HepG2 (cell line): ENCODE data around the gene BORCS5. TPM values are rescaled to one million over a fixed set of nuclear protein-coding genes. Genes with fewer than 3 reads are reported as not detected.

Experiments
- BCL6 ChIP-seq: IDR thresholded peaks from 2 replicates; pipeline ENCODE4 v1.6.1; 2016; ENCODE audit warnings: missing genetic modification reagents, missing compliant biosample characterization
- BRCA1 ChIP-seq: sonication (generic); formaldehyde crosslinking; IDR thresholded peaks from 2 replicates; pipeline ENCODE4 v1.4.0; 2020; ENCODE audit warnings: missing genetic modification reagents
- ELF3 ChIP-seq: IDR thresholded peaks from 2 replicates; pipeline ENCODE4 v1.6.1; 2016; ENCODE audit warnings: missing genetic modification reagents, missing compliant biosample characterization
- IRX3 ChIP-seq: sonication (generic); formaldehyde crosslinking; IDR thresholded peaks from 2 replicates; pipeline ENCODE4 v1.8.1; 2023; ENCODE audit warnings: mild to moderate bottlenecking, low read depth, missing genetic modification reagents, borderline replicate concordance
- KAT7 ChIP-seq: IDR thresholded peaks from 2 replicates; pipeline ENCODE4 v1.6.1; 2018; ENCODE audit warnings: borderline replicate concordance, missing compliant biosample characterization
- KAT8 ChIP-seq: IDR thresholded peaks from 2 replicates; pipeline ENCODE4 v1.6.1; 2016; ENCODE audit warnings: missing genetic modification reagents, missing compliant biosample characterization
- POLR2AphosphoS5 ChIP-seq: IDR thresholded peaks from 2 replicates; pipeline ENCODE4 v1.6.1; 2012; ENCODE audit warnings: low read depth, low read length
- SALL2 ChIP-seq: sonication (generic); formaldehyde crosslinking; IDR thresholded peaks from 2 replicates; pipeline ENCODE4 v1.8.1; 2023; ENCODE audit warnings: mild to moderate bottlenecking, missing genetic modification reagents, inconsistent platforms
- SIX4 ChIP-seq: sonication (generic); formaldehyde crosslinking; IDR thresholded peaks from 2 replicates; pipeline ENCODE4 v1.4.0; 2020; ENCODE audit warnings: missing genetic modification reagents
- SUZ12 ChIP-seq: fragments of 150-350 bp; IDR thresholded peaks from 2 replicates; pipeline ENCODE4 v1.6.1; 2014; ENCODE audit warnings: low read depth, low read length
- THAP11 ChIP-seq: IDR thresholded peaks from 2 replicates; pipeline ENCODE4 v1.6.1; 2016; ENCODE audit warnings: missing biosample characterization, missing genetic modification reagents
- ZBTB7B ChIP-seq: sonication (generic); formaldehyde crosslinking; IDR thresholded peaks from 2 replicates; pipeline ENCODE4 v1.4.0; 2020; ENCODE audit warnings: missing genetic modification reagents
- ZNF552 ChIP-seq: sonication (generic); formaldehyde crosslinking; IDR thresholded peaks from 2 replicates; pipeline ENCODE4 v1.9.0; 2022; ENCODE audit warnings: missing genetic modification reagents, mild to moderate bottlenecking, borderline replicate concordance
- ZNF737 ChIP-seq: sonication (generic); formaldehyde crosslinking; IDR thresholded peaks from 2 replicates; pipeline ENCODE4 v1.5.0; 2020; ENCODE audit warnings: missing genetic modification reagents, mild to moderate bottlenecking, borderline replicate concordance
- polyA plus RNA-seq, 8 experiments: library from polyadenylated mRNA; depleted of rRNA in 3 of 8; stranded (reverse) in 7 of 8; unstranded in 1 of 8; fragments of >200 nt; fragmentation: Illumina TruSeq in 4 of 8; extraction: Trizol in 4 of 8; gene quantifications; 2 replicates each; pipeline versions ENCODE4 v1.2.1 to v1.2.3, GENCODE V29; 2011 to 2016; ENCODE audit warnings: low read depth in 4 of 8, missing spikeins in 1 of 8, mixed read lengths in 1 of 8; ENCODE audit not compliant: insufficient read depth in 1 of 8
- total RNA-seq, 5 experiments: library from RNA; depleted of rRNA; stranded (reverse); fragments of >200 nt; fragmentation: Illumina TruSeq; extraction: Trizol; gene quantifications; 2 replicates each; pipeline ENCODE4 v1.2.3, GENCODE V29; 2016; ENCODE audit warnings: low read depth in 1 of 5
- TF ChIP-seq, protein P1 (sequence below): sonication (generic); formaldehyde crosslinking; IDR thresholded peaks from 2 replicates; pipeline ENCODE4 v1.4.0; 2020; ENCODE audit warnings: missing genetic modification reagents
- TF ChIP-seq, protein P2 (sequence below): sonication (generic); formaldehyde crosslinking; IDR thresholded peaks from 2 replicates; pipeline ENCODE4 v1.5.0; 2020; ENCODE audit warnings: mild to moderate bottlenecking, missing genetic modification reagents
- TF ChIP-seq, protein P3 (sequence below): sonication (generic); formaldehyde crosslinking; IDR thresholded peaks from 2 replicates; pipeline ENCODE4 v1.9.0; 2022; ENCODE audit warnings: missing genetic modification reagents, mild to moderate bottlenecking, borderline replicate concordance
- TF ChIP-seq, protein P4 (sequence below): sonication (generic); formaldehyde crosslinking; IDR thresholded peaks from 2 replicates; pipeline ENCODE4 v1.8.0; 2022; ENCODE audit warnings: missing genetic modification reagents, mild to moderate bottlenecking, inconsistent platforms, borderline replicate concordance
- TF ChIP-seq, protein P5 (sequence below), 2 experiments: sonication (generic) in 1 of 2; formaldehyde crosslinking in 1 of 2; IDR thresholded peaks; 2 replicates each; pipeline versions ENCODE4 v1.4.0 to v1.6.1; 2018 to 2020; ENCODE audit warnings: missing genetic modification reagents in 2 of 2, borderline replicate concordance in 1 of 2, low read depth in 1 of 2, mild to moderate bottlenecking in 1 of 2, missing biosample characterization in 1 of 2
- TF ChIP-seq, protein P6 (sequence below): sonication (generic); formaldehyde crosslinking; IDR thresholded peaks from 2 replicates; pipeline ENCODE4 v1.5.1; 2020; ENCODE audit warnings: mild to moderate bottlenecking, missing genetic modification reagents, borderline replicate concordance

The BORCS5 gene
- total and polyA plus RNA-seq, 2 of the 13 experiments (the other 11 are each of a cell fraction or from before 2014, with no cell fraction given): 3.9 to 4.7 TPM

DNA sequence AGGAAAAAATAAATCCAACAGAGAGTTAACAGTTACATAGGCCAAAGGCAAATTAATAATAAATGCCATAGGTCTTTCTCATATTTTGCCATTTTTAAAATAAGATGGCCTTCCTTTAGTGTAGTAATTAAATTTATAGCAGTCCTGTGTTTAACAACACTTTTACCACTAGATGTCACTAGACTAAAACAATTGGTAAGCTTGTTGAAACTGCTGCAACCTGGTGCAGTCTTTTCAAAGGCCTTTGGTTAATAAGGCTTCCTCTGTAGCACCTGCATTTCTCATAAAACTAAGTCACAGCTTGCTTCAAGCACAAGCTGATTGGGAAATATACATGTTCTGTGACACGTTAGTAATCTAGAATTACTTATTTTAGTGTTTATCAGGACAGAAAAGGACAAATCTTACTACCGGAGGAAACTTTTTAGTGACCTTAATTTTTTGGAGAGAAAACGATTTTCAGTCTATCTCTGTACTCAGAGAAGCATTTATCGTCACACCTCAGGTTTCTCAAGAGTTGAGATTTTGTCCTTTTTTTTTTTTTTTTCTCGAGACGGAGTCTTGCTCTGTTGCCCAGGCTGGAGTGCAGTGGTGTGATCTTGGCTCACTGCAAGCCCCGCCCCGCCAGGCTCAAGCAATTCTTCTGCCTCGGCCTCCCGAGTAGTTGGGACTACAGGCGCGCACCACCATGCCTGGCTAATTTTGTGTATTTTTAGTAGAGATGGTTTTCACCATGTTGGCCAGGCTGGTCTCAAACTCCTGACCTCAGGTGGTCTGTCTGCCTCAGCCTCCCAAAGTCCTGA, 20.0 kb downstream of the BORCS5 start (continued):
- TF ChIP-seq ZBTB7B (CRISPR knock-in tag): no peak
- TF ChIP-seq, protein P1, sequence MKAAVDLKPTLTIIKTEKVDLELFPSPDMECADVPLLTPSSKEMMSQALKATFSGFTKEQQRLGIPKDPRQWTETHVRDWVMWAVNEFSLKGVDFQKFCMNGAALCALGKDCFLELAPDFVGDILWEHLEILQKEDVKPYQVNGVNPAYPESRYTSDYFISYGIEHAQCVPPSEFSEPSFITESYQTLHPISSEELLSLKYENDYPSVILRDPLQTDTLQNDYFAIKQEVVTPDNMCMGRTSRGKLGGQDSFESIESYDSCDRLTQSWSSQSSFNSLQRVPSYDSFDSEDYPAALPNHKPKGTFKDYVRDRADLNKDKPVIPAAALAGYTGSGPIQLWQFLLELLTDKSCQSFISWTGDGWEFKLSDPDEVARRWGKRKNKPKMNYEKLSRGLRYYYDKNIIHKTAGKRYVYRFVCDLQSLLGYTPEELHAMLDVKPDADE (CRISPR knock-in tag): no peak
- TF ChIP-seq, protein P2, sequence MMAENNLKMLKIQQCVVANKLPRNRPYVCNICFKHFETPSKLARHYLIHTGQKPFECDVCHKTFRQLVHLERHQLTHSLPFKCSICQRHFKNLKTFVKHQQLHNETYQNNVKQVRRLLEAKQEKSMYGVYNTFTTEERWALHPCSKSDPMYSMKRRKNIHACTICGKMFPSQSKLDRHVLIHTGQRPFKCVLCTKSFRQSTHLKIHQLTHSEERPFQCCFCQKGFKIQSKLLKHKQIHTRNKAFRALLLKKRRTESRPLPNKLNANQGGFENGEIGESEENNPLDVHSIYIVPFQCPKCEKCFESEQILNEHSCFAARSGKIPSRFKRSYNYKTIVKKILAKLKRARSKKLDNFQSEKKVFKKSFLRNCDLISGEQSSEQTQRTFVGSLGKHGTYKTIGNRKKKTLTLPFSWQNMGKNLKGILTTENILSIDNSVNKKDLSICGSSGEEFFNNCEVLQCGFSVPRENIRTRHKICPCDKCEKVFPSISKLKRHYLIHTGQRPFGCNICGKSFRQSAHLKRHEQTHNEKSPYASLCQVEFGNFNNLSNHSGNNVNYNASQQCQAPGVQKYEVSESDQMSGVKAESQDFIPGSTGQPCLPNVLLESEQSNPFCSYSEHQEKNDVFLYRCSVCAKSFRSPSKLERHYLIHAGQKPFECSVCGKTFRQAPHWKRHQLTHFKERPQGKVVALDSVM (CRISPR knock-in tag): no peak
- TF ChIP-seq, protein P3, sequence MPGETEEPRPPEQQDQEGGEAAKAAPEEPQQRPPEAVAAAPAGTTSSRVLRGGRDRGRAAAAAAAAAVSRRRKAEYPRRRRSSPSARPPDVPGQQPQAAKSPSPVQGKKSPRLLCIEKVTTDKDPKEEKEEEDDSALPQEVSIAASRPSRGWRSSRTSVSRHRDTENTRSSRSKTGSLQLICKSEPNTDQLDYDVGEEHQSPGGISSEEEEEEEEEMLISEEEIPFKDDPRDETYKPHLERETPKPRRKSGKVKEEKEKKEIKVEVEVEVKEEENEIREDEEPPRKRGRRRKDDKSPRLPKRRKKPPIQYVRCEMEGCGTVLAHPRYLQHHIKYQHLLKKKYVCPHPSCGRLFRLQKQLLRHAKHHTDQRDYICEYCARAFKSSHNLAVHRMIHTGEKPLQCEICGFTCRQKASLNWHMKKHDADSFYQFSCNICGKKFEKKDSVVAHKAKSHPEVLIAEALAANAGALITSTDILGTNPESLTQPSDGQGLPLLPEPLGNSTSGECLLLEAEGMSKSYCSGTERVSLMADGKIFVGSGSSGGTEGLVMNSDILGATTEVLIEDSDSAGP (CRISPR knock-in tag): no peak
- no peak for TF ChIP-seq SIX4 (CRISPR knock-in tag)
- no peak for TF ChIP-seq IRX3 (CRISPR knock-in tag)
- TF ChIP-seq KAT8: peak; percentile 42; the same call in 1 of the 2 replicates
- no peak for TF ChIP-seq SUZ12
- no peak for TF ChIP-seq ZNF552 (CRISPR knock-in tag)
- TF ChIP-seq THAP11: 0 out of 2 replicates have a peak, but pooled peaks have one; percentile 28
- TF ChIP-seq, protein P4, sequence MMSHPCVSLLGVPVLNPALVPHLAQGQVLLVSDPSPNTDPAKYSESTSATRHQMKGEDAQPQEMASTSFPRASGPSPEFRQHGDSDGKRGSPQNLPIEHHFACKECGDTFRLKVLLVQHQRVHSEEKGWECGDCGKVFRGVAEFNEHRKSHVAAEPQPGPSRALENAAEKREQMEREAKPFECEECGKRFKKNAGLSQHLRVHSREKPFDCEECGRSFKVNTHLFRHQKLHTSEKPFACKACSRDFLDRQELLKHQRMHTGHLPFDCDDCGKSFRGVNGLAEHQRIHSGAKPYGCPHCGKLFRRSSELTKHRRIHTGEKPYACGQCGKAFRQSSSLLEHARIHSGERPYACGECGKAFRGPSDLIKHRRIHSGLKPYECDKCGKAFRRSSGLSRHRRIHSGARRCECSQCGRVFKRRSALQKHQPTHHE (CRISPR knock-in tag): no peak
- TF ChIP-seq POLR2AphosphoS5: no peak
- no peak for TF ChIP-seq KAT7 (CRISPR knock-in tag)
- TF ChIP-seq BRCA1 (CRISPR knock-in tag): no peak
- no peak for TF ChIP-seq SALL2 (CRISPR knock-in tag)
- TF ChIP-seq, protein P5, sequence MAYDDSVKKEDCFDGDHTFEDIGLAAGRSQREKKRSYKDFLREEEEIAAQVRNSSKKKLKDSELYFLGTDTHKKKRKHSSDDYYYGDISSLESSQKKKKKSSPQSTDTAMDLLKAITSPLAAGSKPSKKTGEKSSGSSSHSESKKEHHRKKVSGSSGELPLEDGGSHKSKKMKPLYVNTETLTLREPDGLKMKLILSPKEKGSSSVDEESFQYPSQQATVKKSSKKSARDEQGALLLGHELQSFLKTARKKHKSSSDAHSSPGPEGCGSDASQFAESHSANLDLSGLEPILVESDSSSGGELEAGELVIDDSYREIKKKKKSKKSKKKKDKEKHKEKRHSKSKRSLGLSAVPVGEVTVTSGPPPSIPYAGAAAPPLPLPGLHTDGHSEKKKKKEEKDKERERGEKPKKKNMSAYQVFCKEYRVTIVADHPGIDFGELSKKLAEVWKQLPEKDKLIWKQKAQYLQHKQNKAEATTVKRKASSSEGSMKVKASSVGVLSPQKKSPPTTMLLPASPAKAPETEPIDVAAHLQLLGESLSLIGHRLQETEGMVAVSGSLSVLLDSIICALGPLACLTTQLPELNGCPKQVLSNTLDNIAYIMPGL (CRISPR knock-in tag; IDR thresholded peaks at IDR 0.05; ENCODE audit: borderline replicate concordance in 1 of 2, low read depth in 1 of 2): peak in 1 of 2 experiments; percentile 38; a peak in 1 of 4 replicates
- TF ChIP-seq ELF3 (CRISPR knock-in tag): no peak
- no peak for TF ChIP-seq ZNF737 (CRISPR knock-in tag)
- no peak for TF ChIP-seq BCL6
- TF ChIP-seq, protein P6, sequence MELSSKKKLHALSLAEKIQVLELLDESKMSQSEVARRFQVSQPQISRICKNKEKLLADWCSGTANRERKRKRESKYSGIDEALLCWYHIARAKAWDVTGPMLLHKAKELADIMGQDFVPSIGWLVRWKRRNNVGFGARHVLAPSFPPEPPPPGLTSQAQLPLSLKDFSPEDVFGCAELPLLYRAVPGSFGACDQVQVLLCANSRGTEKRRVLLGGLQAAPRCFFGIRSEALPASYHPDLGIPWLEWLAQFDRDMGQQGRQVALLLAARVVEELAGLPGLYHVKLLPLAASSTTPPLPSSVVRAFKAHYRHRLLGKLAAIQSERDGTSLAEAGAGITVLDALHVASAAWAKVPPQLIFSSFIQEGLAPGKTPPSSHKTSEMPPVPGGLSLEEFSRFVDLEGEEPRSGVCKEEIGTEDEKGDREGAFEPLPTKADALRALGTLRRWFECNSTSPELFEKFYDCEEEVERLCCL (CRISPR knock-in tag): no peak
